ENCODE measurements around the gene DOK7. TPM values are rescaled to one million over a fixed set of nuclear protein-coding genes. Genes with fewer than 3 reads are reported as not detected.
A peak's percentile ranks its signal among the peaks of the same experiment; 100 is the strongest.

DOK7 gene
- total and polyA plus RNA-seq, 4 donors: 0.13 to 0.84 (median 0.46) TPM

- Histone ChIP-seq H3K4me3 (ENCODE audit: low read depth in 1 of 3, low read length in 3 of 3) (no peak overlapping the region), H3K36me3 (ENCODE audit: control insufficient read depth in 4 of 4, insufficient read depth in 3 of 4, low read depth in 1 of 4, low read length in 3 of 4) (peaks cover 27 to 88% (median 44%) of the 10 kb centered on the region in 4 donors), H3K9me3 (ENCODE audit: control insufficient read depth in 4 of 4, low read length in 3 of 4) (no peaks in the 10 kb centered on the region), H3K9ac (ENCODE audit: low read depth in 1 of 2, low read length in 2 of 2) (no peak overlapping the region), H3K27ac (ENCODE audit: low read depth in 1 of 2, low read length in 2 of 2) (no peak overlapping the region), H3K4me1 (ENCODE audit: control insufficient read depth in 4 of 4, insufficient read depth in 4 of 4, low read length in 3 of 4) (no peaks in the 10 kb centered on the region), H3K27me3 (ENCODE audit: control insufficient read depth in 4 of 4, insufficient read depth in 4 of 4, low read length in 3 of 4) (no peaks in the 10 kb centered on the region)
- 94% methylated on average over 17 of the region's 17 CpGs for WGBS
- no peak for DNase-seq (ENCODE audit: low spot score)
- TF ChIP-seq JUND (IDR thresholded peaks at IDR 0.05) (no peak), SP1 (IDR thresholded peaks at IDR 0.05) (no peak), HNF4A (conservative IDR thresholded peaks at IDR 0.05) (no peak)
These were observed 51.2 kb downstream of the DOK7 start for GRCh38 chr4:3514221-3514780.

GRCh38 chr4:3514806-3515501 lies 51.8 kb downstream of the DOK7 start:
- Histone ChIP-seq H3K9ac (ENCODE audit: low read depth in 1 of 2, low read length in 2 of 2) (no peak overlapping the region), H3K27me3 (ENCODE audit: control insufficient read depth in 4 of 4, insufficient read depth in 4 of 4, low read length in 3 of 4) (no peaks in the 10 kb centered on the region), H3K4me1 (ENCODE audit: control insufficient read depth in 4 of 4, insufficient read depth in 4 of 4, low read length in 3 of 4) (no peaks in the 10 kb centered on the region), H3K36me3 (ENCODE audit: control insufficient read depth in 4 of 4, insufficient read depth in 3 of 4, low read depth in 1 of 4, low read length in 3 of 4) (peaks cover 29 to 92% (median 46%) of the 10 kb centered on the region in 4 donors), H3K9me3 (ENCODE audit: control insufficient read depth in 4 of 4, low read length in 3 of 4) (no peaks in the 10 kb centered on the region), H3K4me3 (ENCODE audit: low read depth in 1 of 3, low read length in 3 of 3) (no peak overlapping the region), H3K27ac (ENCODE audit: low read depth in 1 of 2, low read length in 2 of 2) (no peak overlapping the region)
- 94% methylated on average over 31 of the region's 31 CpGs for WGBS
- no peak for DNase-seq (ENCODE audit: low spot score)
- TF ChIP-seq NR2F2 (IDR thresholded peaks at IDR 0.05): no peak
- no peak for TF ChIP-seq TAF1 (conservative IDR thresholded peaks at IDR 0.05)
- TF ChIP-seq JUND (IDR thresholded peaks at IDR 0.05): no peak
- no peak for TF ChIP-seq SP1 (IDR thresholded peaks at IDR 0.05)
- TF ChIP-seq FOXA2 (IDR thresholded peaks at IDR 0.05): no peak
- no peak for TF ChIP-seq HNF4A (conservative IDR thresholded peaks at IDR 0.05)

GRCh38 chr4:3515646-3516045 lies 52.5 kb downstream of the DOK7 start:
- WGBS: 90% methylated on average over 15 of the region's 15 CpGs
- H3K4me3 ChIP-seq (ENCODE audit: low read depth in 1 of 3, low read length in 3 of 3): no peak overlapping the region

GRCh38 chr4:3516061-3516835 lies 53.1 kb downstream of the DOK7 start:
- H3K9me3 ChIP-seq (ENCODE audit: control insufficient read depth in 4 of 4, low read length in 3 of 4): no peaks in the 10 kb centered on the region
- no peak overlapping the region for H3K27ac ChIP-seq (ENCODE audit: low read depth in 1 of 2, low read length in 2 of 2)
- no peaks in the 10 kb centered on the region for H3K4me1 ChIP-seq (ENCODE audit: control insufficient read depth in 4 of 4, insufficient read depth in 4 of 4, low read length in 3 of 4)
- no peaks in the 10 kb centered on the region for H3K27me3 ChIP-seq (ENCODE audit: control insufficient read depth in 4 of 4, insufficient read depth in 4 of 4, low read length in 3 of 4)
- H3K4me3 ChIP-seq (ENCODE audit: low read depth in 1 of 3, low read length in 3 of 3): no peak overlapping the region
- DNase-seq (ENCODE audit: low spot score): no peak
- TF ChIP-seq SP1 (IDR thresholded peaks at IDR 0.05): no peak
- no peak for TF ChIP-seq TAF1 (conservative IDR thresholded peaks at IDR 0.05)
- no peak for TF ChIP-seq REST (IDR thresholded peaks at IDR 0.05)
- TF ChIP-seq RXRA (IDR thresholded peaks at IDR 0.05): peak in 1 of 2 donors; percentile 45
- no peak for TF ChIP-seq YY1 (IDR thresholded peaks at IDR 0.05)
- no peak for TF ChIP-seq ZBTB33 (IDR thresholded peaks at IDR 0.05)
- H3K36me3 ChIP-seq (ENCODE audit: control insufficient read depth in 4 of 4, insufficient read depth in 3 of 4, low read depth in 1 of 4, low read length in 3 of 4): peaks cover 30 to 90% (median 44%) of the 10 kb centered on the region in 4 donors
- 89% methylated on average over 32 of the region's 32 CpGs for WGBS
- H3K9ac ChIP-seq (ENCODE audit: low read depth in 1 of 2, low read length in 2 of 2): no peak overlapping the region

More at GRCh38 chr4:3515646-3516045, 52.5 kb downstream of the DOK7 start:
- Histone ChIP-seq H3K27me3 (ENCODE audit: control insufficient read depth in 4 of 4, insufficient read depth in 4 of 4, low read length in 3 of 4) (no peaks in the 10 kb centered on the region), H3K36me3 (ENCODE audit: control insufficient read depth in 4 of 4, insufficient read depth in 3 of 4, low read depth in 1 of 4, low read length in 3 of 4) (peaks cover 30 to 92% (median 47%) of the 10 kb centered on the region in 4 donors), H3K9me3 (ENCODE audit: control insufficient read depth in 4 of 4, low read length in 3 of 4) (no peaks in the 10 kb centered on the region), H3K4me1 (ENCODE audit: control insufficient read depth in 4 of 4, insufficient read depth in 4 of 4, low read length in 3 of 4) (no peaks in the 10 kb centered on the region), H3K27ac (ENCODE audit: low read depth in 1 of 2, low read length in 2 of 2) (no peak overlapping the region), H3K9ac (ENCODE audit: low read depth in 1 of 2, low read length in 2 of 2) (no peak overlapping the region)
- DNase-seq (ENCODE audit: low spot score): no peak
- TF ChIP-seq RAD21 (IDR thresholded peaks at IDR 0.05): no peak
- no peak for TF ChIP-seq EGR1 (IDR thresholded peaks at IDR 0.05; ENCODE audit: low read depth in 2 of 2)
